Chondrocyte (in vitro differentiated cells): ENCODE results near the gene HELQ. TPM values are rescaled to one million over a fixed set of nuclear protein-coding genes. Genes with fewer than 3 reads are reported as not detected.

Experiments used
- DNase-seq: peaks from one replicate; pipeline ENCODE4 v3.0.0; 2021; ENCODE audit warnings: mixed read lengths, low spot score
- H3K27ac Mint-ChIP-seq: one replicate; pipeline ENCODE4 v1.8.0; 2021; ENCODE audit warnings: mild to moderate bottlenecking, moderate library complexity, mixed read lengths; ENCODE audit not compliant: unreplicated experiment
- H3K27me3 Mint-ChIP-seq: 2 replicates; pipeline ENCODE4 v1.8.0; 2021; ENCODE audit warnings: low read depth, mixed read lengths
- H3K36me3 Mint-ChIP-seq: 2 replicates; pipeline ENCODE4 v1.8.0; 2021; ENCODE audit warnings: low read depth, mixed read lengths
- H3K4me1 Mint-ChIP-seq: 2 replicates; pipeline ENCODE4 v1.8.0; 2021; ENCODE audit warnings: low read depth, mild to moderate bottlenecking, mixed read lengths
- H3K4me3 Mint-ChIP-seq: one replicate; pipeline ENCODE4 v1.8.0; 2021; ENCODE audit warnings: mild to moderate bottlenecking, moderate library complexity, mixed read lengths; ENCODE audit not compliant: unreplicated experiment
- H3K9me3 Mint-ChIP-seq: 2 replicates; pipeline ENCODE4 v1.8.0; 2021; ENCODE audit warnings: low read depth, mixed read lengths
- CTCF ChIP-seq: fragments of 200-600 bp; sonication (generic); IDR thresholded peaks from 2 replicates; pipeline ENCODE4 v1.5.0; 2021; ENCODE audit warnings: antibody characterized with exemption, mild to moderate bottlenecking, moderate library complexity
- total RNA-seq: library from RNA; stranded (reverse); gene quantifications from 3 replicates; pipeline ENCODE4 v1.2.1, GENCODE V29; 2021

Gene HELQ
- total RNA-seq, 1 donor from 2014 or later = 7.2 TPM

- no peaks in the 10 kb centered on the region for H3K9me3 Mint-ChIP-seq
- H3K27me3 Mint-ChIP-seq = no peaks in the 10 kb centered on the region
- peak; percentile 98 for DNase-seq
- peak within 1 kb of the TSS; percentile 96 for H3K27ac Mint-ChIP-seq
- TF ChIP-seq CTCF = peak; percentile 10
- H3K4me1 Mint-ChIP-seq = peaks cover 13% of the 10 kb centered on the region
- H3K4me3 Mint-ChIP-seq = peak within 1 kb of the TSS; percentile 98
- H3K36me3 Mint-ChIP-seq = no peaks in the 10 kb centered on the region
Observed at GRCh38 chr4:83484500-83485461, 29.2 kb upstream of the HELQ start, which contains the start of gene ABRAXAS1. Gene ABRAXAS1, minus strand, starts transcription at chr4:83485100. Its CDS starts 28 bp downstream, at chr4:83485072.

GRCh38 chr4:83473966-83474365 is 18.3 kb upstream of the HELQ start:
- Mint-ChIP-seq H3K4me3 (no peak overlapping the region), H3K4me1 (no peaks in the 10 kb centered on the region), H3K36me3 (peaks cover 8% of the 10 kb centered on the region), H3K9me3 (no peaks in the 10 kb centered on the region), H3K27ac (no peak overlapping the region), H3K27me3 (no peaks in the 10 kb centered on the region)
- no peak for DNase-seq
- TF ChIP-seq CTCF = no peak

- no peaks in the 10 kb centered on the region for H3K27me3 Mint-ChIP-seq
- no peak for DNase-seq
- H3K36me3 Mint-ChIP-seq = peaks cover 9% of the 10 kb centered on the region
- no peaks in the 10 kb centered on the region for H3K9me3 Mint-ChIP-seq
- H3K4me1 Mint-ChIP-seq = no peaks in the 10 kb centered on the region
- TF ChIP-seq CTCF = no peak
- no peak overlapping the region for H3K27ac Mint-ChIP-seq
- no peak overlapping the region for H3K4me3 Mint-ChIP-seq
Observed at GRCh38 chr4:83473423-83473822, 17.8 kb upstream of the HELQ start.

- no peak for TF ChIP-seq CTCF
- peak overlapping the region; percentile 100 for H3K4me3 Mint-ChIP-seq
- H3K27me3 Mint-ChIP-seq = no peaks in the 10 kb centered on the region
- DNase-seq = no peak
- no peaks in the 10 kb centered on the region for H3K9me3 Mint-ChIP-seq
- peaks cover 16% of the 10 kb centered on the region for H3K36me3 Mint-ChIP-seq
- H3K27ac Mint-ChIP-seq = peak overlapping the region; percentile 100
- peaks cover 20% of the 10 kb centered on the region for H3K4me1 Mint-ChIP-seq
Observed at GRCh38 chr4:83456184-83456501, 520 bp upstream of the HELQ start.

- TF ChIP-seq CTCF = no peak
- no peaks in the 10 kb centered on the region for H3K27me3 Mint-ChIP-seq
- H3K4me3 Mint-ChIP-seq = peak overlapping the region; percentile 100
- peaks cover 20% of the 10 kb centered on the region for H3K4me1 Mint-ChIP-seq
- H3K9me3 Mint-ChIP-seq = no peaks in the 10 kb centered on the region
- peak overlapping the region; percentile 100 for H3K27ac Mint-ChIP-seq
- DNase-seq = no peak
- peaks cover 14% of the 10 kb centered on the region for H3K36me3 Mint-ChIP-seq
Observed at GRCh38 chr4:83454686-83455085, 937 bp downstream of the HELQ start.
